SK-N-SH (cell line): ENCODE data around the gene FBXO17. TPM values are rescaled to one million over a fixed set of nuclear protein-coding genes. Genes with fewer than 3 reads are reported as not detected.

Source experiments
- CTCF ChIA-PET: fragments of 300-600, 350-600 bp; formaldehyde crosslinking; extraction: SDS; loops from one replicate; lab custom pipeline; 2021; lab: Yijun Ruan, JAX
- POLR2A ChIA-PET: fragments of 350-600 bp; sonication (Branson Sonifier 250); formaldehyde crosslinking; extraction: SDS; loops from one replicate; lab custom pipeline; 2020; ENCODE audit warnings: antibody characterized with exemption, inconsistent platforms; lab: Yijun Ruan, JAX
- DNase-seq: peaks from one replicate; pipeline ENCODE4 v3.0.0; 2012
- H2AFZ ChIP-seq: fragments of 200-600 bp; sonication (generic); 2 replicates; pipeline ENCODE4 v1.8.1; 2016; ENCODE audit warnings: antibody characterized with exemption, mild to moderate bottlenecking, low read depth
- H3F3A ChIP-seq: fragments of 200-600 bp; sonication (generic); replicated peaks from 2 replicates; pipeline ENCODE3; 2016; ENCODE audit warnings: antibody characterized with exemption, mild to moderate bottlenecking; ENCODE audit not compliant: insufficient read depth
- H3K27ac ChIP-seq, 2 experiments: fragments of 200-500 bp in 1 of 2; fragments of 200-600 bp in 1 of 2; sonication (Bioruptor generic) in 1 of 2; sonication (generic), shearing (Covaris generic) in 1 of 2; 2 replicates each; pipeline versions ENCODE4 v1.5.1 to v1.6.1; 2014 to 2016; ENCODE audit warnings: low read depth in 2 of 2, inconsistent platforms in 1 of 2, low read length in 1 of 2, mild to moderate bottlenecking in 1 of 2, mixed read lengths in 1 of 2
- H3K27me3 ChIP-seq: fragments of 200-600 bp; sonication (generic), shearing (Covaris generic); 2 replicates; pipeline ENCODE4 v1.6.1; 2016; ENCODE audit warnings: mixed run types; ENCODE audit not compliant: insufficient read depth
- H3K36me3 ChIP-seq, 2 experiments: fragments of 200-500 bp in 1 of 2; fragments of 200-600 bp in 1 of 2; sonication (Bioruptor generic) in 1 of 2; sonication (generic) in 1 of 2; replicated peaks in 1 of 2; 2 replicates each; pipeline versions ENCODE3 to v1.5.1; 2014 to 2016; ENCODE audit warnings: low read length in 1 of 2, mild to moderate bottlenecking in 1 of 2; ENCODE audit not compliant: insufficient read depth in 2 of 2, control insufficient read depth in 1 of 2
- H3K4me1 ChIP-seq, 2 experiments: fragments of 200-500 bp in 1 of 2; fragments of 200-600 bp in 1 of 2; sonication (Bioruptor generic) in 1 of 2; sonication (generic), shearing (Covaris generic) in 1 of 2; 2 replicates each; pipeline versions ENCODE4 v1.5.1 to v1.6.1; 2014 to 2016; ENCODE audit warnings: low read depth in 1 of 2, low read length in 1 of 2, mixed run types in 1 of 2; ENCODE audit not compliant: insufficient read depth in 2 of 2, control insufficient read depth in 1 of 2
- H3K4me2 ChIP-seq: fragments of 200-600 bp; sonication (generic), shearing (Covaris generic); 2 replicates; pipeline ENCODE4 v1.6.1; 2017; ENCODE audit warnings: mixed run types
- H3K4me3 ChIP-seq, 2 experiments: fragments of 200-500 bp in 1 of 2; fragments of 200-600 bp in 1 of 2; sonication (Bioruptor generic) in 1 of 2; sonication (generic), shearing (Covaris generic) in 1 of 2; 2 replicates each; pipeline versions ENCODE4 v1.5.1 to v1.8.1; 2014 to 2016; ENCODE audit warnings: low read depth in 2 of 2, inconsistent platforms in 1 of 2, low read length in 1 of 2, mild to moderate bottlenecking in 1 of 2, mixed read lengths in 1 of 2, moderate library complexity in 1 of 2
- H3K79me2 ChIP-seq: fragments of 200-600 bp; sonication (generic); 2 replicates; pipeline ENCODE4 v1.8.1; 2017; ENCODE audit warnings: mild to moderate bottlenecking; ENCODE audit not compliant: insufficient read depth
- H3K9ac ChIP-seq: fragments of 200-600 bp; sonication (generic); 2 replicates; pipeline ENCODE4 v1.6.1; 2017; ENCODE audit warnings: mixed run types
- H3K9me2 ChIP-seq: fragments of 200-600 bp; sonication (generic); 2 replicates; pipeline ENCODE4 v1.6.1; 2017; ENCODE audit warnings: mixed run types
- H3K9me3 ChIP-seq: fragments of 200-600 bp; sonication (generic); 2 replicates; pipeline ENCODE4 v1.6.1; 2017; ENCODE audit warnings: mixed run types, mild to moderate bottlenecking, moderate library complexity
- H4K20me1 ChIP-seq: fragments of 200-600 bp; sonication (generic); 2 replicates; pipeline ENCODE4 v1.6.1; 2017; ENCODE audit warnings: mild to moderate bottlenecking, mixed run types; ENCODE audit not compliant: insufficient read depth
- CHD2 ChIP-seq: fragments of 150-350 bp; IDR thresholded peaks from 2 replicates; pipeline ENCODE4 v1.6.1; 2018; ENCODE audit warnings: low read length; ENCODE audit not compliant: partially characterized antibody
- EZH2phosphoT487 ChIP-seq: fragments of 200-600 bp; sonication (generic); IDR thresholded peaks from 2 replicates; pipeline ENCODE4 v1.6.1; 2017; ENCODE audit warnings: low read depth, mixed run types, mild to moderate bottlenecking, antibody characterized with exemption, moderate library complexity, borderline replicate concordance
- FOXM1 ChIP-seq: IDR thresholded peaks from 2 replicates; pipeline ENCODE4 v1.4.0; 2012; ENCODE audit warnings: low read depth, mild to moderate bottlenecking
- GABPA ChIP-seq: IDR thresholded peaks from 2 replicates; pipeline ENCODE4 v1.4.0; 2012; ENCODE audit warnings: low read depth, mild to moderate bottlenecking
- JUND ChIP-seq: IDR thresholded peaks from 2 replicates; pipeline ENCODE4 v1.4.0; 2012
- NFIC ChIP-seq: IDR thresholded peaks from 2 replicates; pipeline ENCODE4 v1.4.0; 2012; ENCODE audit warnings: borderline replicate concordance
- PBX3 ChIP-seq: IDR thresholded peaks from 2 replicates; pipeline ENCODE4; 2012
- REST ChIP-seq: IDR thresholded peaks from 2 replicates; pipeline ENCODE4 v1.6.1; 2012; ENCODE audit warnings: mild to moderate bottlenecking, low read depth, low read length, moderate library complexity
- RXRA ChIP-seq: IDR thresholded peaks from 2 replicates; pipeline ENCODE4 v1.4.0; 2012; ENCODE audit warnings: low read depth, mild to moderate bottlenecking, borderline replicate concordance
- SIN3A ChIP-seq: IDR thresholded peaks from 2 replicates; pipeline ENCODE4 v1.6.1; 2012; ENCODE audit warnings: low read depth, mild to moderate bottlenecking, low read length, moderate library complexity, borderline replicate concordance
- SMC3 ChIP-seq: IDR thresholded peaks from 2 replicates; pipeline ENCODE4 v1.6.1; 2012; ENCODE audit warnings: low read depth, low read length, improper control_type of control experiment
- TAF1 ChIP-seq: IDR thresholded peaks from 2 replicates; pipeline ENCODE4 v1.6.1; 2012; ENCODE audit warnings: low read depth, mild to moderate bottlenecking, low read length, moderate library complexity, borderline replicate concordance
- USF1 ChIP-seq: IDR thresholded peaks from 2 replicates; pipeline ENCODE4 v1.4.0; 2012; ENCODE audit warnings: low read depth, borderline replicate concordance
- USF2 ChIP-seq: fragments of 150-350 bp; IDR thresholded peaks from 2 replicates; pipeline ENCODE4 v1.6.1; 2017; ENCODE audit warnings: antibody characterized with exemption, low read length, low read depth, borderline replicate concordance
- WGBS: methylation state at CpG from one replicate; pipeline ENCODE4 v1.1.6; 2017; ENCODE audit warnings: low lambda C conversion rate; 5-methylcytosine and 5-hydroxymethylcytosine counted together
- polyA plus RNA-seq, 3 experiments: library from polyadenylated mRNA; depleted of rRNA; stranded (reverse); fragments of >200 nt; gene quantifications; 2 replicates each; pipeline ENCODE4 v1.2.3, GENCODE V29; 2012

Gene FBXO17
- polyA plus RNA-seq, 1 of the 3 experiments (the other 2 are of a cell fraction): 40.7 TPM

GRCh38 chr19:38911388-38912001 is 64.0 kb downstream of the FBXO17 start:
- Histone ChIP-seq H3K4me3 (no peak overlapping the region), H3K27ac (no peak overlapping the region), H3K4me2 (no peak overlapping the region), H3K4me1 (no peaks in the 10 kb centered on the region), H3K9me3 (no peaks in the 10 kb centered on the region), H3K27me3 (no peaks in the 10 kb centered on the region), H3K9ac (no peak overlapping the region), H2AFZ (no peak overlapping the region), H4K20me1 (no peaks in the 10 kb centered on the region), H3K9me2 (no peaks in the 10 kb centered on the region), H3K36me3 (peaks cover 0 to 7% of the 10 kb centered on the region in 2 experiments), H3F3A (no peaks in the 10 kb centered on the region), H3K79me2 (no peaks in the 10 kb centered on the region)
- no peak for DNase-seq
- TF ChIP-seq JUND (no peak), CHD2 (no peak), EZH2phosphoT487 (no peak), GABPA (no peak), FOXM1 (no peak), REST (no peak), NFIC (no peak), RXRA (no peak)
- POLR2A ChIA-PET: no interaction called here
- CTCF ChIA-PET: interaction anchor here (1.0 to 1.6 kb wide), 3 partner anchors 19 to 508 kb away, joined by 3 to 5 read pairs (median 3); partner anchors contain the start of genes FAM98C, MRPS12 and SARS2
- WGBS: 80% methylated on average over 6 of the region's 16 CpGs

GRCh38 chr19:38910488-38910887 is 65.1 kb downstream of the FBXO17 start:
- ChIA-PET CTCF (no interaction called here), POLR2A (no interaction called here)
- no peaks in the 10 kb centered on the region for H4K20me1 ChIP-seq
- H3K27ac ChIP-seq: no peak overlapping the region
- TF ChIP-seq SIN3A (no peak), USF2 (no peak), REST (no peak), SMC3 (no peak), TAF1 (no peak), USF1 (no peak), PBX3 (no peak), JUND (no peak)
- no peak overlapping the region for H3K9ac ChIP-seq
- DNase-seq: no peak
- 93% methylated on average over 12 of the region's 12 CpGs for WGBS
- H3K27me3 ChIP-seq: no peaks in the 10 kb centered on the region
- H3K4me3 ChIP-seq: no peak overlapping the region
- H3K79me2 ChIP-seq: no peaks in the 10 kb centered on the region
- peaks cover 0 to 9% of the 10 kb centered on the region in 2 experiments for H3K36me3 ChIP-seq
- no peaks in the 10 kb centered on the region for H3F3A ChIP-seq
- no peaks in the 10 kb centered on the region for H3K9me2 ChIP-seq
- no peak overlapping the region for H3K4me2 ChIP-seq
- H2AFZ ChIP-seq: no peak overlapping the region
- H3K4me1 ChIP-seq: no peaks in the 10 kb centered on the region
- H3K9me3 ChIP-seq: no peaks in the 10 kb centered on the region
